ENCODE data around the gene DACT3. TPM values are rescaled to one million over a fixed set of nuclear protein-coding genes. Genes with fewer than 3 reads are reported as not detected.

The DACT3 gene
- total RNA-seq, 4 donors from 2014 or later, result 1.3 to 4.1 (median 2.6) TPM

DNA sequence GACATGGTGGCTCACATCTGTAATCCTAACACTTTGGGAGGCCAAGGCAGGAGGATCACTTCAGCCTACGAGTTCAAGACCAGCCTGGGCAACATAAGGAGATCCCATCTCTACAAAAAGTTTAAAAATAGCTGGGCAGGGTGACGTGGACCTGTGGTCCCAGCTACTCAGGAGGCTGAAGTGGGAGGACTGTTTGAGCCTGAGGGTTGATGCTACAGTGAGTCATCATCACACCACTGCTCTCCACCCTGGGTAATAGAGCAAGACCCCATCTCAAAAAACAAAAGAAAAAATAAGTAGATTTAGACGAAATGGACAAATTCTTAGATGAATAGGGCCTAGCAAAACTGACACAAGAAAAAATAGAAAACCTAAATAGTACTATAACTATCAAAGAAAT, 14.6 kb downstream of the DACT3 start:
- 81 to 85% methylated on average over 3 of the region's 3 CpGs for WGBS, 2 donors
- intact Hi-C loops (cut with DNase I; ENCODE audit: low total_unique reads), result no loop called here
- H3K4me3 ChIP-seq (ENCODE audit: low read depth, poor library complexity, severe bottlenecking), result no peak overlapping the region
- TF ChIP-seq, protein P1, sequence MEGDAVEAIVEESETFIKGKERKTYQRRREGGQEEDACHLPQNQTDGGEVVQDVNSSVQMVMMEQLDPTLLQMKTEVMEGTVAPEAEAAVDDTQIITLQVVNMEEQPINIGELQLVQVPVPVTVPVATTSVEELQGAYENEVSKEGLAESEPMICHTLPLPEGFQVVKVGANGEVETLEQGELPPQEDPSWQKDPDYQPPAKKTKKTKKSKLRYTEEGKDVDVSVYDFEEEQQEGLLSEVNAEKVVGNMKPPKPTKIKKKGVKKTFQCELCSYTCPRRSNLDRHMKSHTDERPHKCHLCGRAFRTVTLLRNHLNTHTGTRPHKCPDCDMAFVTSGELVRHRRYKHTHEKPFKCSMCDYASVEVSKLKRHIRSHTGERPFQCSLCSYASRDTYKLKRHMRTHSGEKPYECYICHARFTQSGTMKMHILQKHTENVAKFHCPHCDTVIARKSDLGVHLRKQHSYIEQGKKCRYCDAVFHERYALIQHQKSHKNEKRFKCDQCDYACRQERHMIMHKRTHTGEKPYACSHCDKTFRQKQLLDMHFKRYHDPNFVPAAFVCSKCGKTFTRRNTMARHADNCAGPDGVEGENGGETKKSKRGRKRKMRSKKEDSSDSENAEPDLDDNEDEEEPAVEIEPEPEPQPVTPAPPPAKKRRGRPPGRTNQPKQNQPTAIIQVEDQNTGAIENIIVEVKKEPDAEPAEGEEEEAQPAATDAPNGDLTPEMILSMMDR (IDR thresholded peaks at IDR 0.05), result no peak
- TF ChIP-seq POLR2A (IDR thresholded peaks at IDR 0.05), result no peak
- DNase-seq (ENCODE audit: low spot score in 2 of 2), result no peak

DNA sequence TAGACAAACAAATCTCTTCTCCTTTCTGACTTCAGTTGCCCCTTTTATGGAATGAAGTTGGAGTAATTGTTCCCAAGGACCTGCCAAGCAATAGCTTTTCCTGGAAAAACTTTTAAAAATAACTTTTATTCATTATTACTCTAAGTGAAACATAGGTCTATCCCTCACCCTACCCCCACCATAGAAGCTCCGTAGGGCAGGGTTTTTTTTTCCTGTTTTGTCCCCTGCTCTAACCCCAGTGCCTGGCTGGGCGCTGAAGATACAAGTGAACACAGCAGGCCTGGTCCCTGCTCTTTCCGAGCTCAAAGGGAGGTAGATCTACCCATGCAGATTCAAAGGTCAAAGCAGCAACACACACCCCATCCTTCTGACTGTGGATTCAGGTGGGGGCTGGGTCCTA, 16.3 kb downstream of the DACT3 start:
- 53 to 54% methylated on average over 3 of the region's 3 CpGs for WGBS, 2 donors
- intact Hi-C loops (cut with DNase I; ENCODE audit: low total_unique reads), result no loop called here
- no peak for DNase-seq (ENCODE audit: low spot score in 2 of 2)
- no peak overlapping the region for H3K4me3 ChIP-seq (ENCODE audit: low read depth, poor library complexity, severe bottlenecking)
- TF ChIP-seq POLR2A (IDR thresholded peaks at IDR 0.05), result no peak
- TF ChIP-seq, protein P1 (IDR thresholded peaks at IDR 0.05), result no peak

DNA sequence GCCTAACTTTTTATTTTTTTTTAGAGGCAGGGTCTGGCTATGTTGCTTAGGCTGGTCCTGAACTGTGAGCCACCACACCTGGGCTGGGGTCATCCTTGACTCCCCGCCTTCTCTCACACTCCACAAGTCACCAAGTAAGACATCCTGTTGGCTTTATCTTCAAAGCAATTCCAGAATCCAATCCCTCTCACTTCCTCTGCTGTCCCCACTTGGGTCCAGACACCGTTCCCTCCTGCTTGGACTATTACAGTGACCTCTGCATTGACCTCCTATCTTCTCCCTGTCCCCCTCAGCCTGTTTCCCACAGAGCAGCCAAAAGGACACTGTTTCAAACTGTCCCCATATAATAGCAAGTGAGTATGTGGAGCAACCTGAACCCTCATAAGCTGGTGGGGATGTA, 20.3 kb downstream of the DACT3 start:
- no peak overlapping the region for H3K4me3 ChIP-seq (ENCODE audit: low read depth, poor library complexity, severe bottlenecking)
- intact Hi-C loops (cut with DNase I; ENCODE audit: low total_unique reads), result no loop called here
- DNase-seq (ENCODE audit: low spot score in 2 of 2), result no peak
- 86 to 88% methylated on average over 2 of the region's 2 CpGs for WGBS, 2 donors
- no peak for TF ChIP-seq POLR2A (IDR thresholded peaks at IDR 0.05)
- TF ChIP-seq, protein P1 (IDR thresholded peaks at IDR 0.05), result no peak

DNA sequence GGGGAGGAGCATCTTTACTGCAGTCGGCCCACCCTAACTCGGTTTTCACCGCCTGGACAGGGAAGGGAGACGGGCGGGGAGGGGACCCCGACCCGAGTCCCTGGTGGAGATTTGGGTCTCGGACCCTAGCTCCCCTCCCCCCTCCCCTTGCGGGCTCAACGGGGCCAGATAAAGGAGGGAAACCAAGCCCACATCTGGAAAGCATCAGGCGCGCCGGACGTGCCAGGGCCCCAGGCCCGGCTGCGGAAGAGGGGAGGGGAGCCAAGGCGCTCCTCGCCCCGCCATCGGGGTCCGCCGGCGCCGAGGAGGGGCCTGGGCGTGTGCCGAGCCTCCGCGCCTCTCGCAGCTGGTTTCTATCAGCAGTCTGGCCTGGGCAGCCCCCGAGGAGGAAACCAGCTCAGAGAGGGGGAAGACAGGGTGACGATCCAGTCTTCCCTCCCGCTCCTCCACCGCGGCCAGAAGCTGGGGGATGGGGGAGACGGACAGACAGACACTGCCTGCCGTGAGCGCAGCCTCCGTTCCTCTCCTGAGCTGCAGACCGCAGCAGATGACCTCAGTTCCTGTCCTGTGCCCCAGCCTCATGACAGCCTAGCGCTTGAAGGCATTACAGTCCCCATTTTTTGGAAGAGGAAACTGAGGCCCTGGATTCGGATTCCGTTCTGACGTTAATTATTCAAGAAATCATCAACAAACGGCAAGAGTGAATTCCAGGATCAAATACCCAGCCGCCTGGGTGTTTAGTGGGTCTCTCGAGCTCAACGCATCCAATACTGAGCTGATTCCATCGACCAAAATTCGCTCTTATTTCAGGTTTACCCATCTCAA, 21.4 kb downstream of the DACT3 start:
- peak overlapping the region; percentile 17 for H3K4me3 ChIP-seq (ENCODE audit: low read depth, poor library complexity, severe bottlenecking)
- no peak for DNase-seq (ENCODE audit: low spot score in 2 of 2)
- 7 to 16% methylated on average over 23 to 49 of the region's 49 CpGs for WGBS, 2 donors

DNA sequence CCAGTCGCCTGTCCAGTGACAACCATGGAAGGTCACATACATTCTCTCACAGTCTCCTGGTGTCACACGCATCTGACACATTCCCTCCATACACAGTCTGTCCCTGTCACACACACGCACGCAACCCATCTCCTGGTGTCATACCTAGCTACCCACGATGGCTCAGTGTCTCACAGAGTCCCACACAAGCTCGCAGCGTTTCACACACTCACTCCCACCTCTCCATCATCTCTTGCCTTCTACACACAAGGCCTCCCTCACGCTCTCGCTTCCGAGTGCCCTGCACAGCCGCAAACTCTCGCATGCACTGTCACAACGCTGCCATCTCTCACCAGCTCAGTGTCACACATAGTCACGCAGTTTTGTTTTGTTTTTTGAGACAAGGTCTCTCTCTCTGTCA, 23.8 kb downstream of the DACT3 start:
- intact Hi-C loops (cut with DNase I; ENCODE audit: low total_unique reads), result no loop called here
- no peak overlapping the region for H3K4me3 ChIP-seq (ENCODE audit: low read depth, poor library complexity, severe bottlenecking)
- 79 to 84% methylated on average over 14 of the region's 14 CpGs for WGBS, 2 donors
- no peak for TF ChIP-seq POLR2A (IDR thresholded peaks at IDR 0.05)
- TF ChIP-seq, protein P1 (IDR thresholded peaks at IDR 0.05), result no peak
- DNase-seq (ENCODE audit: low spot score in 2 of 2), result no peak

More for the DNA sequence above, 21.4 kb downstream of the DACT3 start:
- intact Hi-C loops (cut with DNase I; ENCODE audit: low total_unique reads), result no loop called here
- TF ChIP-seq POLR2A (IDR thresholded peaks at IDR 0.05), result no peak
- TF ChIP-seq, protein P1 (IDR thresholded peaks at IDR 0.05), result no peak

All from lower leg skin (tissue), 4 donors.